Progenitor cell of endocrine pancreas (in vitro differentiated cells): ENCODE data around the gene MAD1L1. TPM values are rescaled to one million over a fixed set of nuclear protein-coding genes. Genes with fewer than 3 reads are reported as not detected.

Experiments used
- DNase-seq: peaks from one replicate; pipeline ENCODE4 v3.0.0; 2021; ENCODE audit warnings: low spot score; ENCODE audit not compliant: unreplicated experiment
- H3K27ac Mint-ChIP-seq: 2 replicates; pipeline ENCODE4 v1.8.0; 2021; ENCODE audit warnings: mild to moderate bottlenecking, moderate library complexity, mixed read lengths
- H3K27me3 Mint-ChIP-seq: 2 replicates; pipeline ENCODE4 v1.8.0; 2021; ENCODE audit warnings: mixed read lengths
- H3K36me3 Mint-ChIP-seq: 2 replicates; pipeline ENCODE4 v1.8.0; 2022; ENCODE audit warnings: mixed read lengths; ENCODE audit not compliant: insufficient read depth
- H3K4me1 Mint-ChIP-seq: 2 replicates; pipeline ENCODE4 v1.8.0; 2021; ENCODE audit warnings: low read depth, mixed read lengths
- H3K4me3 Mint-ChIP-seq: 2 replicates; pipeline ENCODE4 v1.8.0; 2021; ENCODE audit warnings: low read depth, mild to moderate bottlenecking, moderate library complexity, mixed read lengths
- H3K9me3 Mint-ChIP-seq: 2 replicates; pipeline ENCODE4 v1.8.0; 2021; ENCODE audit warnings: low read depth, mixed read lengths
- CTCF ChIP-seq: fragments of 200-600 bp; sonication (generic); IDR thresholded peaks from one replicate; pipeline ENCODE4 v1.5.0; 2021; ENCODE audit warnings: antibody characterized with exemption, mild to moderate bottlenecking; ENCODE audit not compliant: unreplicated experiment
- total RNA-seq: library from RNA; stranded (reverse); gene quantifications from 2 replicates; pipeline ENCODE4 v1.2.1, GENCODE V29; 2021

MAD1L1 gene
- total RNA-seq, 1 donor from 2014 or later = 49.8 TPM

GRCh38 chr7:2100278-2101208 is 132.2 kb downstream of the MAD1L1 start:
- no peaks in the 10 kb centered on the region for H3K27me3 Mint-ChIP-seq
- H3K4me1 Mint-ChIP-seq = peaks cover 24% of the 10 kb centered on the region
- peak overlapping the region; percentile 57 for H3K27ac Mint-ChIP-seq
- DNase-seq = no peak
- no peak for TF ChIP-seq CTCF
- H3K36me3 Mint-ChIP-seq = peaks cover 2% of the 10 kb centered on the region
- no peaks in the 10 kb centered on the region for H3K9me3 Mint-ChIP-seq
- no peak overlapping the region for H3K4me3 Mint-ChIP-seq

DNA sequence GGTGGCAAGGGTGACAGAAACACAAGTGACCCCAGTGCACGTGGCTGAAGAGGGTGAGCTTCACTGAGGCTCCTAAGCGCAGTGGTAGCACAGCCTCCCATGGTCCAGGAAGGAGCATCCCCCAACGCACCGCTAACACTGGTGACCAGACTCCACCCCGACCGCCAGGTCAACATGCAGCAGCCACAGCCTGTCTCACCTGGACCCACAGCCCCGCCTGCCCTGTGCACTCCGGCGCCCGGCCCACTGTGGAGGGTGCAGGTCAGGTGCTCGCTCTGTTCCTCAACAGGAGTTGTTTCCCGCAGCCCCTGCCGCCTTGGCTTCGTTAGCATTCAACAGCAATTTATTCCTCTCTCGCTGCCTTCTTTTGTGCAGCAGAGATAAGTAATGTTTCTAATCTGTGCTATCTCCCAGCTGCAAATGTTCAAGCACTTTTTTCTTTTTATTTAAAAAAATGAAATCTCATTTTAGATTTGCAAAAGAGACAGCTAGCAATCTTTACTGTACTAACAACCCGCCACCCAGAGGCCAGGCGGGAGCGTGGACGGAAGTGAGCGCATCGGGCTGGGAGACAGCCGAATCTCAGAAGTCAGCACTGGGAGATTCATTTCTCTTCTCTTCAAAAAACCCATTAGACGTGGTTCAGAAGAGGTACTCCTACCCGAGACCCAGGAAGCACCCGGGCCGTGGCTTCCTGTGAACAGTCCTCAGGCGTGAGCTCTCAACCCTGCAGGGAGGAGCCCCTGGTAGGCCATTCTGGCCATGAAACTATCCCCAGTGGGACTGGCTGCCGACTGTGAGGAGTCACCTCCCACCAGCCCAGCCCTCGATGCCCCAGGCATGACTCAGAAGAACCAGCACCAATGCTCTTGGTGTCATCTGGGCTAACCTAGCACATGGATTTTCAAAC is 133.4 kb downstream of the MAD1L1 start:
- Mint-ChIP-seq H3K4me3 (no peak overlapping the region), H3K27me3 (no peaks in the 10 kb centered on the region), H3K27ac (no peak overlapping the region), H3K9me3 (no peaks in the 10 kb centered on the region), H3K36me3 (peaks cover 3% of the 10 kb centered on the region), H3K4me1 (peaks cover 16% of the 10 kb centered on the region)
- TF ChIP-seq CTCF = no peak
- no peak for DNase-seq

- no peaks in the 10 kb centered on the region for H3K27me3 Mint-ChIP-seq
- TF ChIP-seq CTCF = no peak
- DNase-seq = no peak
- peaks cover 15% of the 10 kb centered on the region for H3K4me1 Mint-ChIP-seq
- no peak overlapping the region for H3K27ac Mint-ChIP-seq
- H3K36me3 Mint-ChIP-seq = peaks cover 6% of the 10 kb centered on the region
- no peak overlapping the region for H3K4me3 Mint-ChIP-seq
- no peaks in the 10 kb centered on the region for H3K9me3 Mint-ChIP-seq
These were observed 134.2 kb downstream of the MAD1L1 start for GRCh38 chr7:2098496-2098895.

DNA sequence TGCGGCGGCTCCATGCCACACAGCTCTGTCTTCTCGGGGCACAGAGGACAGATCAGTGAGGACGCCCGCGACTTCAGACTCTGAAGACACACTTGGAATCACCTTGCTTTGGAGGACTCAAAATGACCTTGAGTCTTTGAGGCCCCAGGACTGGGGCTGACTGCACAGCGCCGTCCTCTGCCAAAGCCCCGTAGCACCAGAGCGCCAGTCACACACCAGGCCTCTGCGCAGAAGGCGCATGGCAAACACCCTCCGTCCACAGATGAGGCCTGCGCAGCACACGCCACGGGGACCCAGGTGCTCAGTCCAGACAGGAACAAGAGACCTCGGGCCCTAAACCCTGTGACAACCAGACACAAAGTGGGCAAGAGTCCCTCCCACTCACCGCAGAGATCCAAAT is 134.7 kb downstream of the MAD1L1 start:
- Mint-ChIP-seq H3K27ac (no peak overlapping the region), H3K4me1 (peaks cover 15% of the 10 kb centered on the region), H3K27me3 (no peaks in the 10 kb centered on the region), H3K4me3 (no peak overlapping the region), H3K36me3 (peaks cover 7% of the 10 kb centered on the region), H3K9me3 (no peaks in the 10 kb centered on the region)
- DNase-seq = no peak
- no peak for TF ChIP-seq CTCF

- H3K27me3 Mint-ChIP-seq = no peaks in the 10 kb centered on the region
- no peak overlapping the region for H3K27ac Mint-ChIP-seq
- DNase-seq = no peak
- H3K4me1 Mint-ChIP-seq = peaks cover 15% of the 10 kb centered on the region
- H3K4me3 Mint-ChIP-seq = no peak overlapping the region
- peaks cover 8% of the 10 kb centered on the region for H3K36me3 Mint-ChIP-seq
- TF ChIP-seq CTCF = no peak
- peaks cover 1% of the 10 kb centered on the region for H3K9me3 Mint-ChIP-seq
These were observed 135.3 kb downstream of the MAD1L1 start for GRCh38 chr7:2097492-2097891.
